BLaER1 treated with 17β-estradiol and CSF1 and Interleukin-3, amounts not matched to agents 10 nM and 100 nM (cell line): ENCODE data around the gene ARFGEF2.

Experiments
- H3K27ac ChIP-seq, 11 experiments: shearing (Covaris generic); formaldehyde crosslinking; 2 replicates each; pipeline ENCODE4 v1.8.1; 2022
- H3K27me3 ChIP-seq, 11 experiments: shearing (Covaris generic); formaldehyde crosslinking; 2 replicates each; pipeline ENCODE4 v1.8.1; 2022
- H3K36me3 ChIP-seq, 11 experiments: shearing (Covaris generic); formaldehyde crosslinking; 2 replicates each; pipeline ENCODE4 v1.8.1; 2022
- H3K4me1 ChIP-seq, 10 experiments: shearing (Covaris generic); formaldehyde crosslinking; 2 replicates each; pipeline ENCODE4 v1.8.1; 2022
- H3K4me2 ChIP-seq, 11 experiments: shearing (Covaris generic); formaldehyde crosslinking; 2 replicates each; pipeline ENCODE4 v1.8.1; 2022
- H3K4me3 ChIP-seq, 10 experiments: shearing (Covaris generic); formaldehyde crosslinking; 2 replicates each; pipeline ENCODE4 v1.8.1; 2022
- H3K9ac ChIP-seq, 11 experiments: shearing (Covaris generic); formaldehyde crosslinking; 2 replicates each; pipeline ENCODE4 v1.8.1; 2022
- H3K9me3 ChIP-seq, 11 experiments: shearing (Covaris generic); formaldehyde crosslinking; replicated peaks in 1 of 11; 2 replicates each; pipeline ENCODE4 v1.8.1; 2022
- H4K20me1 ChIP-seq, 11 experiments: shearing (Covaris generic); formaldehyde crosslinking; 2 replicates each; pipeline ENCODE4 v1.8.1; 2022
- Cebpa-rat ChIP-seq, 11 experiments: shearing (Covaris generic); IDR thresholded peaks; 2 replicates each; pipeline ENCODE4 v1.8.1; 2022

The ARFGEF2 gene

DNA sequence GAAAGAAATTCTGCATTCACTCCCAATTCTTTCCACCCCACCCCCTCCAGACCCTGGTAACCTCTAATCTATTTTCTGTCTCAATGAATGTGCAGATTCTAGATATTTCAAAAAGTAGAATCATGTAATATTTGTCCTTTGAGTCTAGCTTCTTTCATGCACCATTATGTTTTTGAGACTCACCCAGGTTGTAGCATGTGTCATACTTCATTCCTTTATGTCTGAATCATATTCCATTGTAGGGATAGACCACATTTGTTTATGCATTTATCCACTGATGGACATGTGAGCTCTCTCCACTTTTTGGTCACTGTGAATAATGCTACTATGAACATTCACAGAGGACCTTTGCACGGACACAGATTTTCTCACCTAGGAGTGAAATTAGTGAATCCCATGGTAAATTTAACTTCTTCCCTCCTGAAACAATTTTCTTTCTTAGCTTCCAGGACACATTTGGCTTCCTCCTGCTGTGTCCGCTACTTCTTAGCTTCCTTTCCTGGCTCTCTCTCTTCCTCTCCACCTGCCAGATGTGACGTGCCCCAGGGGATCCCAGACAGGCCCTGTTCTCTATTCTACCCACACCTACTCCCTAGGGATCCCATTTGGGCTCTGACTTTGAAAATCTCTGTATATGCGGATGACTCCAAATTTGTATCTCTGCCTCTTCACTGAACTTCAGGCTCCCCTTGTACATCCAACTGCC, 24.1 kb upstream of the ARFGEF2 start:
- H3K4me1 ChIP-seq, result peaks cover 31 to 51% (median 43%) of the 10 kb centered on the region in 10 experiments
- no peaks in the 10 kb centered on the region for H3K27me3 ChIP-seq
- H3K27ac ChIP-seq, result peak overlapping the region in 2 of 11 experiments; percentile 6 to 24; a peak in 1 of 22 replicates
- peak overlapping the region in 4 of 11 experiments; percentile 6 to 37 (median 24); a peak in 4 of 22 replicates for H3K9ac ChIP-seq
- H4K20me1 ChIP-seq, result no peaks in the 10 kb centered on the region
- peak overlapping the region in 2 of 10 experiments; percentile 10 to 16; a peak in 1 of 20 replicates for H3K4me3 ChIP-seq
- H3K4me2 ChIP-seq, result peak overlapping the region; percentile 28 to 92 (median 73); a peak in 21 of 22 replicates
- no peak for TF ChIP-seq Cebpa-rat (IDR thresholded peaks at IDR 0.05)
- H3K9me3 ChIP-seq, result peaks cover 0 to 6% (median 0%) of the 10 kb centered on the region in 11 experiments; a peak in 1 of 22 replicates
- no peaks in the 10 kb centered on the region for H3K36me3 ChIP-seq

DNA sequence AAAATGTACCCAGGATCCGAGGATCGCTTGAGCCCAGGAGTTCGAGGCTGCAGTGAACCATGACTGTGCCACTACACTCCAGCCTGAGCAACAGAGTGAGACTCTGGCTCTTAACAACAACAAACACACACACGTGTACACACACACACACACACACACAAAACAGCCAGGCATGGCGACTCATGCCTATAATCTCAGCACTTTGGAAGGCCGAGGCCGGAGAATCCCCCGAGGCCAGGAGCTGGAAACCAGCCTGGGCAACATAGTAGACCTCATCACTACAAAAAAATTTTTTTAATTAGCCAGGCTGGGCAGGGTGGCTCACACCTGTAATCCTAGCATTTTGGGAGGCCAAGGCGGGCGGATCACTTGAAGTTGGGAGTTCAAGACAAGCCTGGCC, 23.3 kb upstream of the ARFGEF2 start:
- no peak for TF ChIP-seq Cebpa-rat (IDR thresholded peaks at IDR 0.05)
- Histone ChIP-seq H3K4me2 (peak overlapping the region; percentile 28 to 92 (median 73); a peak in 19 of 22 replicates), H3K9me3 (peaks cover 0 to 6% (median 0%) of the 10 kb centered on the region in 11 experiments; a peak in 1 of 22 replicates), H3K9ac (peak overlapping the region in 4 of 11 experiments; percentile 6 to 37 (median 24); a peak in 4 of 22 replicates), H3K27me3 (no peaks in the 10 kb centered on the region), H3K4me3 (peak overlapping the region in 1 of 10 experiments; percentile 10; a peak in 1 of 20 replicates), H4K20me1 (no peaks in the 10 kb centered on the region), H3K27ac (peak overlapping the region in 2 of 11 experiments; percentile 11 to 24; a peak in 1 of 22 replicates), H3K36me3 (no peaks in the 10 kb centered on the region), H3K4me1 (peaks cover 31 to 47% (median 39%) of the 10 kb centered on the region in 10 experiments)

DNA sequence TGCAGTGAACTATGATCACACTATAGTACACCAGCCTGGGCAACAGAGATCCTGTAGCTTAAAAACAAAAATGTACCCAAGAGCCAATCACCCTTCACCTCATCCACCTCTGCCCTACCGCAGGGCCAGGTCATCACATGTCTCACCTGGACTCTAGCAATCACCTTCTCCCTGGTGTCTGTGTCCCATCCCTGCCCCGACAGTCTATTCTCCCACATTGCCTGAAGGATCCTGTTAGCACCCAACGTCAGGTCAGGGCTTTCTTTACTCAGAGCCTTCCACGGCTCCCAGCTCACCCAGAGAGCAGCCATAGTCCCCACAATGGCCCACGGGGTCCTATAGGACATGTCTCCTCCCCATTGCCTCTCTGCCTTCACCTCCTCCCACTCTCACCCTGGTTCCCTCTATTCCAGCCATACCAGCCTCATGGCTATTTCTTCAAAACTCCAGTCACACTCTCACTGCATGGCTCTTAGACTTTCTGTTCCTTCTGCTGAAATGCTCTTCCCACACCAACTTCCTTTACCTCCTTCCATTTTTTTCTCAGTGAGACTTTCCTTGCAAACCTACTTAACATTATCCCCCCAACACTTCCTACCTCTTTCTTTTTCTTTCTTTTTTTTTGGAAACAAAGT, 22.5 kb upstream of the ARFGEF2 start:
- H3K27me3 ChIP-seq, result no peaks in the 10 kb centered on the region
- peaks cover 31 to 47% (median 43%) of the 10 kb centered on the region in 10 experiments for H3K4me1 ChIP-seq
- H3K36me3 ChIP-seq, result no peaks in the 10 kb centered on the region
- no peaks in the 10 kb centered on the region for H3K9me3 ChIP-seq
- H3K27ac ChIP-seq, result no peak overlapping the region
- H3K4me2 ChIP-seq, result peak overlapping the region in 10 of 11 experiments; percentile 58 to 92 (median 74); a peak in 15 of 22 replicates
- H3K4me3 ChIP-seq, result no peak overlapping the region
- H3K9ac ChIP-seq, result no peak overlapping the region
- no peaks in the 10 kb centered on the region for H4K20me1 ChIP-seq
- no peak for TF ChIP-seq Cebpa-rat (IDR thresholded peaks at IDR 0.05)

DNA sequence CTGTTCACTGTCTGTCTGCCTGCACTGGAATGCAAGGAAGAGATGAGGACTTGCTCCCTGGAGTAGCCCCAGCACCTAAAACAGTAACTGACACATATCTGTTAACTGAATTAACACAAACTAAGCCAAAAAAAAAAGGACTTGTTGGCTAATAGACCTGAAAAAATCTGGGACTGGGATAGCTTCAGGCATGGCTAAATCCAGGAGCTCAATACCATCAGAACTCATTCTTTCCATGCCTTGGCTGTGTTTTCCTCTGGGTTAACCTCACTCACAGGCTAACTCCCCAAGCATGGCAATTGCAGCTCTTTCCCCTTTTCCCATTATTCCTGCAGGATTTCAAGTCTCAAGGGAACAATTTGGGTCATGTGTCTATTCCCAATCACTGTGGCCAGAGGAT, 21.6 kb upstream of the ARFGEF2 start:
- TF ChIP-seq Cebpa-rat (IDR thresholded peaks at IDR 0.05), result no peak
- no peaks in the 10 kb centered on the region for H4K20me1 ChIP-seq
- no peaks in the 10 kb centered on the region for H3K27me3 ChIP-seq
- no peaks in the 10 kb centered on the region for H3K36me3 ChIP-seq
- no peak overlapping the region for H3K9ac ChIP-seq
- peaks cover 39 to 56% (median 52%) of the 10 kb centered on the region in 10 experiments for H3K4me1 ChIP-seq
- peak overlapping the region in 5 of 11 experiments; percentile 10 to 66 (median 44); a peak in 7 of 22 replicates for H3K4me2 ChIP-seq
- H3K9me3 ChIP-seq, result no peaks in the 10 kb centered on the region
- H3K27ac ChIP-seq, result no peak overlapping the region
- no peak overlapping the region for H3K4me3 ChIP-seq

DNA sequence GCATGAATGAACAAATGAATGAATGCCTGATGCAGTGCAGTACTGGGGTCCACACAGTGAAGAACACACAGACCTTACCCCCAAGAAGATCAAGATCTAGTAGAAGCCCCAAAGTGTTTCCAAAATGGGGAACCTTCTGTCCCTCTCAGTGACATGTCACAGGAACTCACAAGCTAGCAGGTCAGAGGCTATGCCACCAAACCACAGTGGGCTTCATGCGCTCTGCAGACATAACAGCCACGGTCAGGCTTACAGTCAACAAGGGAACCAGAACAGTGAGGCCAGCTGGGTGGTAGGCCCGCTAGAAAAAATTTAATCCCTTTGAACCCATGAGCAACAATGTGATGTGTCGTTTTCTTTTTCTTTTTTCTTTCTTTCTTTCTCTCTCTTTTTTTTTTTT, 20.2 kb upstream of the ARFGEF2 start:
- H3K4me3 ChIP-seq, result no peak overlapping the region
- H4K20me1 ChIP-seq, result no peaks in the 10 kb centered on the region
- H3K27ac ChIP-seq, result no peak overlapping the region
- no peaks in the 10 kb centered on the region for H3K9me3 ChIP-seq
- H3K36me3 ChIP-seq, result no peaks in the 10 kb centered on the region
- no peaks in the 10 kb centered on the region for H3K27me3 ChIP-seq
- TF ChIP-seq Cebpa-rat (IDR thresholded peaks at IDR 0.05), result no peak
- no peak overlapping the region for H3K9ac ChIP-seq
- peak overlapping the region in 7 of 11 experiments; percentile 4 to 66 (median 26); a peak in 9 of 22 replicates for H3K4me2 ChIP-seq
- peaks cover 42 to 62% (median 54%) of the 10 kb centered on the region in 10 experiments for H3K4me1 ChIP-seq

DNA sequence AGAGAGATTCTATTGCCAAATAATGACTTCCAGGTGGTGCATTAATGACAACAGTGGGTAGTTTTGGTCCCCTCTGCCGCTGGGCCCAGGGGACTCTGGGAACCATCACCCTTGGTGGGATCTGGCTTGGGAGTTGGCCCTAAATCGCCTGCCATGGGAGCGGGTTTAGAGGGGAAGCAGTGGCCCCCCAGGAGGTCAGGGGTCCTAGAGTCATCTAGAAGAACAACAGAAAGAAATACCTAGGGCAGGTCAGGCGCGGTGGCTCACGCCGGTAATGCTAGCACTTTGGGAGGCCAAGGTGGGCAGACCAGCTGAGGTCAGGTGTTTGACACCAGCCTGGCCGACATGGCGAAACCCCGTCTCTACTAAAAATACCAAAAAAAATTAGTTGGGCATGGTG, 17.8 kb upstream of the ARFGEF2 start:
- peaks cover under 1 to 4% (median 3%) of the 10 kb centered on the region in 11 experiments; a peak in 16 of 22 replicates for H3K9me3 ChIP-seq

DNA sequence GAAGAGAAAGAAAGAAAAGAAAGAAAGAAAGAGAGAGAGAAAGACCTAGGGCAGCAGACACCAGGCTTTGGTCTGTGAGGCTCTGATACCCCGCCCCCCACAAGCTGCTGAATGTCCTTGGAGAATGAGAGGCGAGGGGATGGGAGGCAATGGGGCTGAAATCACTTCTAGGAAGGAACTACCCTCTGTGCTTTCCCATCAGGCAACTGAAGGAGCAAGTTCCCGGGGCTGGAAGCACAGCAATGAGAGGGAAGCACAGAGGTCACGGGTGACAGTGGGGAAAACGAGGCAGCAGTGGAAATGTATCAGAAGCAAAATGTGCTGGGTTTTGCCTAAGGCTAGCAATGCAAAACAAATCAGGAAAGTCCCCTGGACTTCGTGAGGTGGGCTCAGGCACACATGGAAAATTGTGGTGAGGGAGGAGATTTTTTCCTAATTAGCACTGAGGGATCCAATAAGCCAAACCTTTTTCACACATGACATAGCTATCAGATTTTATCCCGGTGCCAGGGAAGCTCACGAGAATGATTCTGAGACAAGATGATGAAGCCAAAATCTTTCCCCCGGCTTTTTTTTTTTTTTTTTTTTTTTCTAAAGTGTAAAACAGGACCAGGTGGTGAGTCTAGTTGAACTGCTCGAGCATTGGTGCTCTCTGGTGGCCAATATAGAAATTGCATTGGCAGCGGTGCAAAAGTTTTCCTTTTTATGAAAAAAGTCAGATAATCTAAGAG, 16.8 kb upstream of the ARFGEF2 start:
- H3K4me1 ChIP-seq, result peaks cover 22 to 55% (median 37%) of the 10 kb centered on the region in 10 experiments
- H3K27ac ChIP-seq, result peak overlapping the region in 4 of 11 experiments; percentile 2 to 24 (median 12); a peak in 3 of 22 replicates
- peaks cover 11 to 15% (median 13%) of the 10 kb centered on the region in 11 experiments for H3K9me3 ChIP-seq
- H3K27me3 ChIP-seq, result no peaks in the 10 kb centered on the region
- no peaks in the 10 kb centered on the region for H3K36me3 ChIP-seq
- H4K20me1 ChIP-seq, result no peaks in the 10 kb centered on the region
- peak overlapping the region; percentile 62 to 91 (median 71) for H3K4me2 ChIP-seq
- H3K9ac ChIP-seq, result peak overlapping the region in 7 of 11 experiments; percentile 1 to 56 (median 30); a peak in 7 of 22 replicates
- no peak for TF ChIP-seq Cebpa-rat (IDR thresholded peaks at IDR 0.05)
- no peak overlapping the region for H3K4me3 ChIP-seq

More for the DNA sequence above, 17.8 kb upstream of the ARFGEF2 start:
- H3K4me1 ChIP-seq, result peaks cover 28 to 53% (median 45%) of the 10 kb centered on the region in 10 experiments
- H3K4me2 ChIP-seq, result no peak overlapping the region
- H4K20me1 ChIP-seq, result no peaks in the 10 kb centered on the region
- TF ChIP-seq Cebpa-rat (IDR thresholded peaks at IDR 0.05), result no peak
- H3K36me3 ChIP-seq, result no peaks in the 10 kb centered on the region
- no peak overlapping the region for H3K4me3 ChIP-seq
- H3K27ac ChIP-seq, result no peak overlapping the region
- H3K9ac ChIP-seq, result no peak overlapping the region
- H3K27me3 ChIP-seq, result no peaks in the 10 kb centered on the region

DNA sequence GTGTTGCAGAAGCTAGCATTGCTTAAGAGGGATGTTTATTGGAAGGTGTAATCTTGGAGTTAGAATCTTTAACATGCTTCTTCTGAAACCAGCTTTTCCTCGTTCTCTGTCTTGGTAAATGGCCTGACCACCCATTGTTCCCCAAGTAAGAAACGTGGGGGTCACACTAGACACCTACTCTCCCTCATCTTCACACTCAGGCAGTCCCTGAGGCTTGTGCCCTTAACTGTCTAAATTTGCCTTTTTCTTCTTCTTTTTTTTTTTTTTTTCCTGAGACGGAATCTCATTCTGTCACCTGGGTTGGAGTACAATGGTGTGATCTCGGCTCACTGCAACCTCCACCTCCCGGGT, 16.2 kb upstream of the ARFGEF2 start:
- Histone ChIP-seq H3K27ac (no peak overlapping the region), H3K27me3 (no peaks in the 10 kb centered on the region), H3K4me2 (no peak overlapping the region; a peak in 1 of 22 replicates), H3K4me1 (peaks cover 22 to 55% (median 36%) of the 10 kb centered on the region in 10 experiments), H4K20me1 (no peaks in the 10 kb centered on the region), H3K36me3 (no peaks in the 10 kb centered on the region), H3K4me3 (no peak overlapping the region), H3K9ac (no peak overlapping the region), H3K9me3 (peaks cover 16 to 20% (median 19%) of the 10 kb centered on the region in 11 experiments)
- TF ChIP-seq Cebpa-rat (IDR thresholded peaks at IDR 0.05), result no peak
